ENCODE data around the gene CACNG4. TPM values are rescaled to one million over a fixed set of nuclear protein-coding genes. Genes with fewer than 3 reads are reported as not detected.

Gene CACNG4
- total RNA-seq, 1 donor from 2014 or later, result not detected

- no peaks in the 10 kb centered on the region for H3K27me3 ChIP-seq (ENCODE audit: control insufficient read depth, insufficient read depth, low read length)
- no peak for FAIRE-seq
- H3K4me3 ChIP-seq (ENCODE audit: low read depth, low read length), result no peak overlapping the region
- no peak for DNase-seq (ENCODE audit: low read depth)
- TF ChIP-seq, protein P1, sequence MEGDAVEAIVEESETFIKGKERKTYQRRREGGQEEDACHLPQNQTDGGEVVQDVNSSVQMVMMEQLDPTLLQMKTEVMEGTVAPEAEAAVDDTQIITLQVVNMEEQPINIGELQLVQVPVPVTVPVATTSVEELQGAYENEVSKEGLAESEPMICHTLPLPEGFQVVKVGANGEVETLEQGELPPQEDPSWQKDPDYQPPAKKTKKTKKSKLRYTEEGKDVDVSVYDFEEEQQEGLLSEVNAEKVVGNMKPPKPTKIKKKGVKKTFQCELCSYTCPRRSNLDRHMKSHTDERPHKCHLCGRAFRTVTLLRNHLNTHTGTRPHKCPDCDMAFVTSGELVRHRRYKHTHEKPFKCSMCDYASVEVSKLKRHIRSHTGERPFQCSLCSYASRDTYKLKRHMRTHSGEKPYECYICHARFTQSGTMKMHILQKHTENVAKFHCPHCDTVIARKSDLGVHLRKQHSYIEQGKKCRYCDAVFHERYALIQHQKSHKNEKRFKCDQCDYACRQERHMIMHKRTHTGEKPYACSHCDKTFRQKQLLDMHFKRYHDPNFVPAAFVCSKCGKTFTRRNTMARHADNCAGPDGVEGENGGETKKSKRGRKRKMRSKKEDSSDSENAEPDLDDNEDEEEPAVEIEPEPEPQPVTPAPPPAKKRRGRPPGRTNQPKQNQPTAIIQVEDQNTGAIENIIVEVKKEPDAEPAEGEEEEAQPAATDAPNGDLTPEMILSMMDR (IDR thresholded peaks at IDR 0.05; ENCODE audit: insufficient read depth, low read length, severe bottlenecking), result no peak
- no peaks in the 10 kb centered on the region for H3K36me3 ChIP-seq (ENCODE audit: control insufficient read depth, insufficient read depth, low read length)
Observed at GRCh38 chr17:67063141-67063540, 98.6 kb downstream of the CACNG4 start.

DNA sequence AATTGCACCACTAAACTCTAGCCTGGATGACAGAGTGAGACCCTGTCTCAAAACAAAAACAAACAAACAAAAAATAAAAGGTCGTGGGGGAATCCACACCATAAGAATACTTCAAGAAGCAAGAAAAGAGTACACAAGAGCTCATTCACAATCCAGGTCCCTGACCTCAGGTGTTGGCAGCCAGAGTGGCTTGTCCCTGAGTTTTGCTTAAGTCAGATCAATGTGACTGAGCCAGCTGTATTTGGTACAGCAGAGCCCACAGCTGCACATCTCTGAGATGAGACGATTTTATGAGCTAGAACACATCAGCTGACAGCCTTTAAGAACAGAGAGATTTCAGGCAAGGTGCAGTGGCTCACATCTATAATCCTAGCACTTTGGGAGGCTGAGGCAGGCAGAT lies 102.2 kb downstream of the CACNG4 start:
- TF ChIP-seq, protein P1 (IDR thresholded peaks at IDR 0.05; ENCODE audit: insufficient read depth, low read length, severe bottlenecking), result no peak
- FAIRE-seq (no peak), DNase-seq (ENCODE audit: low read depth) (no peak)
- Histone ChIP-seq H3K27me3 (ENCODE audit: control insufficient read depth, insufficient read depth, low read length) (no peaks in the 10 kb centered on the region), H3K36me3 (ENCODE audit: control insufficient read depth, insufficient read depth, low read length) (no peaks in the 10 kb centered on the region), H3K4me3 (ENCODE audit: low read depth, low read length) (no peak overlapping the region)

DNA sequence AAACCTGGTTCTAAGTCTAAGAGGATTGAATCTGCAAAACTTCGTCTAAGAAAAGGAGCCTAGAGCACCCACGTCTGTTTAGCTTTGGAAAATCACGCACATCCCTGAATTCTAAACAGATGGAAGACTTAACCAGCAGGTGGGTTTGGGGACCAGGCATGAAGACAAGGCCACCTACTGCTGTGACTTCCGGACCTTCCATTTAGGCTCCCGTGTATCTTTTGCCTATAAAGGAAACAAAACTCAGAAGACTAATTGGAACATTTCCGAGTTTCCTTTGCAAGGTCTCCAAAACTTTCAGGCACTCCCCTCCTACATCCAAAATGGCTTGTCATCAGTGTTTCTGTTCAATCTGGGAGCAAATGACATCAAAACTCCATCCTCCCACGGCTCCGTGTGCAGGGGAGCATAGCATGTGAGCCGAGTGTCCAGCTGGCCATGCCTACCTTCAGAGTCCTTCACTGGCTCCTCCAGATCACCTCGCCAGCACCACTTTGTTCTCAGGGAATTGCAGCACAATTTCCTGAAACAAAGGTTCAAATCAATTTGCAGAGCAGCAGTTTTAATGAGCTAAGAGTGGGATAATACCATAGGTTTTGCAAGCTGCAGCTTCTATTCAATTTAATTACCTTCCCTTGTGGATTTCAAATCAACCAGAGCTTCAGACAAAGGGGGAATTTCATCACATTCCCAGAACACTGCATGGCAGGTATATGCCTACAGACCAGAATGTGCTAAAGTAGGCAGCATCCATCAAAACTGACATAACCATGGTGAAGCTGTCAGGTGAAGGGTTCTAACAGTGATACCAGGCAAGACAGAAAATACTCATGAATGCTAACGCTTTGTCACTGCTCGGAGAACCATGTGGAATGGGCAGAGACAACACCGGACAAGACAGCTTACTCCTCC lies 103.3 kb downstream of the CACNG4 start:
- TF ChIP-seq, protein P1 (IDR thresholded peaks at IDR 0.05; ENCODE audit: insufficient read depth, low read length, severe bottlenecking), result no peak
- DNase-seq (ENCODE audit: low read depth), result no peak
- no peak for FAIRE-seq
- Histone ChIP-seq H3K36me3 (ENCODE audit: control insufficient read depth, insufficient read depth, low read length) (no peaks in the 10 kb centered on the region), H3K4me3 (ENCODE audit: low read depth, low read length) (no peak overlapping the region), H3K27me3 (ENCODE audit: control insufficient read depth, insufficient read depth, low read length) (no peaks in the 10 kb centered on the region)

DNA sequence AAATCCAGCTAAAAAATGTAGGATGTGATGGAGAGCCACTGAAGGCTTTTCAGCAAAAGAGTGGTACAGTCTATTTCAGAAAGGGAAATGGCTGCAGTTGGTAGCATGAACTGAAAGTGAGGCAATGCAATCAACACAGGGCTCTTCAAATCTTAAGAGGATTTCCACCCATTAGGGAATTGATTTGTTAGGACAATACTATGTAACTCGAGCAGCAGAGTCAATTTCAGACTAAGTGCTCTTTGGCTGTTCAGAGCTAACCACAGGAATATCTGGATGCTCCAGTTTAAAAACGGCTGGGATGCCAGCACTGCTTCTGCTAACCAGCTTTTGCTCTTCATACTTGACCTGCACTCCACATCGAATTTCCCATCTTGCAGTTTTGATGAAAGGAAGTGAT lies 104.5 kb downstream of the CACNG4 start:
- TF ChIP-seq, protein P1 (IDR thresholded peaks at IDR 0.05; ENCODE audit: insufficient read depth, low read length, severe bottlenecking), result no peak
- no peak for FAIRE-seq

GRCh38 chr17:67069603-67070136 lies 105.2 kb downstream of the CACNG4 start:
- Histone ChIP-seq H3K27me3 (ENCODE audit: control insufficient read depth, insufficient read depth, low read length) (no peaks in the 10 kb centered on the region), H3K36me3 (ENCODE audit: control insufficient read depth, insufficient read depth, low read length) (no peaks in the 10 kb centered on the region), H3K4me3 (ENCODE audit: low read depth, low read length) (no peak overlapping the region)
- DNase-seq (ENCODE audit: low read depth), result no peak
- FAIRE-seq, result no peak
- TF ChIP-seq, protein P1 (IDR thresholded peaks at IDR 0.05; ENCODE audit: insufficient read depth, low read length, severe bottlenecking), result no peak

More for the DNA sequence above, 104.5 kb downstream of the CACNG4 start:
- no peak overlapping the region for H3K4me3 ChIP-seq (ENCODE audit: low read depth, low read length)
- no peak for DNase-seq (ENCODE audit: low read depth)
- H3K27me3 ChIP-seq (ENCODE audit: control insufficient read depth, insufficient read depth, low read length), result no peaks in the 10 kb centered on the region
- no peaks in the 10 kb centered on the region for H3K36me3 ChIP-seq (ENCODE audit: control insufficient read depth, insufficient read depth, low read length)
